Measurements from ENCODE around the gene PCSK4.

DNA sequence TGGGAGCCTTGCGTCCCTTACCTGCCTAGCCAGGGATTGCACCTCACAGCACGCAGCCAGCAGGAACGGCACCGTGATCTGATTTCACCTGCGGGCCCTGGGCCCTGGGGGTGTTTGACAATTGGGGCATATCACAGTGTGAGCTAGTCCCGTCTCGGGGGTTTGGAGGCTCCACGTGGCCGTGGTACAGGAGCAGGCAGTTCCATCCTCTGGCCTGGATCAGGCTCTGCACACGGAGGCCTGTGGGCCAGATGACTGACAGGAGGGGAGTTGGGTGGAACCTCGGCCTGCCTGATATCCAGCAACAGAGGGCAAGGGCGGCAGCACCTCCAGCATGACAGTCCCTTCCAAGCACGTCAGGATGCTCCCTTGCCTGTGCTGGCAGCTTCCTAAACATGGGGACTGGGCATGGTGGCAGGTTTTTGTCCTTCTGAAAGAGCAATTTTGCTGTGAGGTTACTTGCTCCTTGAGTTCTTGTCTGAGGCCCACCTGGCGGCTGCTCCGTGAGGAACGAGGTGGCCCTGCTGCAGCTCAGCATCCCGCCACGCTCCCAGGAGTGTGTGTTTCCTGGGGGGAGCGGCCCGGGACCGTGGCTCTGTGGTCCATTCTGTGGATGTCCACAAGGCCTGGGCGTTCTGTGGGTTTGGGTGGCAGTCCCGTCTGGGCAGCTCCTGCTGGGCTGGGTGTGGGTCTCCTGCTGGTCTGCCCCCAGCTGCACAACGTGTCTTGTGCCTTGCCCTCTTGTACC is 58.2 kb downstream of the PCSK4 start:
- TF ChIP-seq, protein P1, sequence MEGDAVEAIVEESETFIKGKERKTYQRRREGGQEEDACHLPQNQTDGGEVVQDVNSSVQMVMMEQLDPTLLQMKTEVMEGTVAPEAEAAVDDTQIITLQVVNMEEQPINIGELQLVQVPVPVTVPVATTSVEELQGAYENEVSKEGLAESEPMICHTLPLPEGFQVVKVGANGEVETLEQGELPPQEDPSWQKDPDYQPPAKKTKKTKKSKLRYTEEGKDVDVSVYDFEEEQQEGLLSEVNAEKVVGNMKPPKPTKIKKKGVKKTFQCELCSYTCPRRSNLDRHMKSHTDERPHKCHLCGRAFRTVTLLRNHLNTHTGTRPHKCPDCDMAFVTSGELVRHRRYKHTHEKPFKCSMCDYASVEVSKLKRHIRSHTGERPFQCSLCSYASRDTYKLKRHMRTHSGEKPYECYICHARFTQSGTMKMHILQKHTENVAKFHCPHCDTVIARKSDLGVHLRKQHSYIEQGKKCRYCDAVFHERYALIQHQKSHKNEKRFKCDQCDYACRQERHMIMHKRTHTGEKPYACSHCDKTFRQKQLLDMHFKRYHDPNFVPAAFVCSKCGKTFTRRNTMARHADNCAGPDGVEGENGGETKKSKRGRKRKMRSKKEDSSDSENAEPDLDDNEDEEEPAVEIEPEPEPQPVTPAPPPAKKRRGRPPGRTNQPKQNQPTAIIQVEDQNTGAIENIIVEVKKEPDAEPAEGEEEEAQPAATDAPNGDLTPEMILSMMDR (IDR thresholded peaks at IDR 0.05) = no peak
- TF ChIP-seq, protein P2, sequence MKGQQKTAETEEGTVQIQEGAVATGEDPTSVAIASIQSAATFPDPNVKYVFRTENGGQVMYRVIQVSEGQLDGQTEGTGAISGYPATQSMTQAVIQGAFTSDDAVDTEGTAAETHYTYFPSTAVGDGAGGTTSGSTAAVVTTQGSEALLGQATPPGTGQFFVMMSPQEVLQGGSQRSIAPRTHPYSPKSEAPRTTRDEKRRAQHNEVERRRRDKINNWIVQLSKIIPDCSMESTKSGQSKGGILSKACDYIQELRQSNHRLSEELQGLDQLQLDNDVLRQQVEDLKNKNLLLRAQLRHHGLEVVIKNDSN (IDR thresholded peaks at IDR 0.05; ENCODE audit: borderline replicate concordance, low read depth) = no peak
- no peak for TF ChIP-seq NRF1 (IDR thresholded peaks at IDR 0.05; ENCODE audit: low read depth, low read length)
- TF ChIP-seq POLR2AphosphoS5 (IDR thresholded peaks at IDR 0.05; ENCODE audit: low read depth, low read length) = no peak

Measured in SK-N-SH (cell line).